Mesendoderm (in vitro differentiated cells): ENCODE results near the gene CACFD1.

ENCODE experiments used
- DNase-seq: peaks from one replicate; pipeline ENCODE4 v3.0.0; 2013
- H2AK5ac ChIP-seq: 2 replicates; pipeline ENCODE4 v1.6.1; 2013; ENCODE audit warnings: low read length, inconsistent platforms
- H2BK120ac ChIP-seq: 2 replicates; pipeline ENCODE4 v1.6.1; 2013; ENCODE audit warnings: low read depth, mild to moderate bottlenecking, low read length, moderate library complexity, mixed read lengths
- H2BK15ac ChIP-seq: replicated peaks from 2 replicates; pipeline ENCODE4 v1.6.1; 2013; ENCODE audit warnings: low read depth, mild to moderate bottlenecking, moderate library complexity
- H2BK5ac ChIP-seq: 2 replicates; pipeline ENCODE4 v1.6.1; 2013; ENCODE audit warnings: low read length, inconsistent platforms
- H3K18ac ChIP-seq: 2 replicates; pipeline ENCODE4 v1.6.1; 2013; ENCODE audit warnings: mild to moderate bottlenecking, low read length, mixed read lengths
- H3K23ac ChIP-seq: one replicate; pipeline ENCODE4 v1.6.1; 2013; ENCODE audit warnings: low read length
- H3K27ac ChIP-seq: 2 replicates; pipeline ENCODE4 v1.5.1; 2013; ENCODE audit warnings: low read depth, mild to moderate bottlenecking, inconsistent platforms, low read length, moderate library complexity
- H3K27me3 ChIP-seq: 2 replicates; pipeline ENCODE4 v1.6.1; 2013; ENCODE audit warnings: low read length, control low read depth, mild to moderate bottlenecking, inconsistent platforms; ENCODE audit not compliant: insufficient read depth, poor library complexity
- H3K36me3 ChIP-seq: 2 replicates; pipeline ENCODE4 v1.6.1; 2013; ENCODE audit warnings: low read length, inconsistent platforms; ENCODE audit not compliant: control insufficient read depth, insufficient read depth
- H3K4ac ChIP-seq: one replicate; pipeline ENCODE4 v1.6.1; 2013; ENCODE audit warnings: low read depth, mild to moderate bottlenecking, low read length, moderate library complexity
- H3K4me1 ChIP-seq: 2 replicates; pipeline ENCODE4 v1.6.1; 2013; ENCODE audit warnings: low read depth, low read length, inconsistent platforms; ENCODE audit not compliant: control insufficient read depth
- H3K4me2 ChIP-seq: 2 replicates; pipeline ENCODE4 v1.6.1; 2013; ENCODE audit warnings: low read length
- H3K4me3 ChIP-seq: 2 replicates; pipeline ENCODE4 v1.5.1; 2013; ENCODE audit warnings: mild to moderate bottlenecking, low read length
- H3K56ac ChIP-seq: one replicate; pipeline ENCODE4 v1.6.1; 2013; ENCODE audit warnings: low read length
- H3K79me1 ChIP-seq: 2 replicates; pipeline ENCODE4 v1.6.1; 2013; ENCODE audit warnings: low read length, inconsistent platforms
- H3K79me2 ChIP-seq: 2 replicates; pipeline ENCODE4 v1.6.1; 2013; ENCODE audit warnings: mild to moderate bottlenecking, low read length; ENCODE audit not compliant: control insufficient read depth, insufficient read depth
- H3K9ac ChIP-seq: 2 replicates; pipeline ENCODE4 v1.6.1; 2013; ENCODE audit warnings: low read length, inconsistent platforms
- H4K5ac ChIP-seq: one replicate; pipeline ENCODE4 v1.6.1; 2013; ENCODE audit warnings: low read length
- H4K8ac ChIP-seq: one replicate; pipeline ENCODE4 v1.6.1; 2013; ENCODE audit warnings: low read depth, mild to moderate bottlenecking, control low read depth, low read length, moderate library complexity
- WGBS: extraction: QIAGEN DNeasy Blood & Tissue Kit; methylation state at CpG from one replicate; pipeline ENCODE4 v1.1.7; 2013; ENCODE audit warnings: low lambda C conversion rate, missing lambda C conversion rate; ENCODE audit not compliant: insufficient coverage; ENCODE audit errors: extremely low coverage; 5-methylcytosine and 5-hydroxymethylcytosine counted together

The CACFD1 gene

DNA sequence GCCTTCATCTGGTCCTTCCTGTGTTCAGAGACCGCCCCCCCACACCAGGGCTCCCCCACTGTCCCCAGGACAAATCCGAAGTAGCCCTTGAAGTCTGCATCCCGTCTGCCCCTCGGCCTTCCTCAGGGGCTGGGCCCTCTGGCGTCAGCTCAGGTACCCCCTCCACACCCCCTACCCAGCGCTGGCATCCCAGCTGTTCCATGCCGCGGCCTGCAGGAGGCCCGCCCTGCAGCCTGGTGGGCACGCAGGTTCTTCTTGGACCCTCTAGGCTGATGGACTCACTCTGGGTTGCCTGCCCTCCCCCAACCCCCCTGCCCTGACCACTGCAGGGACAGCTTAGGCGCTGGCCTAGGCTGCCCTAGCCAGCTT lies 12.5 kb downstream of the CACFD1 start:
- H3K27ac ChIP-seq = no peak overlapping the region
- no peak for DNase-seq
- no peaks in the 10 kb centered on the region for H3K79me2 ChIP-seq
- no peak overlapping the region for H4K8ac ChIP-seq
- no peaks in the 10 kb centered on the region for H3K79me1 ChIP-seq
- H2BK15ac ChIP-seq = no peak overlapping the region
- no peak overlapping the region for H4K5ac ChIP-seq
- H3K18ac ChIP-seq = no peak overlapping the region
- H3K4ac ChIP-seq = no peak overlapping the region
- H3K4me1 ChIP-seq = no peaks in the 10 kb centered on the region
- H2BK5ac ChIP-seq = no peak overlapping the region
- no peak overlapping the region for H3K4me3 ChIP-seq
- H3K27me3 ChIP-seq = no peaks in the 10 kb centered on the region
- no peak overlapping the region for H3K56ac ChIP-seq
- no peak overlapping the region for H3K9ac ChIP-seq
- no peak overlapping the region for H2AK5ac ChIP-seq
- H3K23ac ChIP-seq = no peak overlapping the region
- peaks cover 1% of the 10 kb centered on the region for H3K36me3 ChIP-seq
- no CpG with 5 or more reads among the region's 11 CpGs for WGBS
- no peak overlapping the region for H3K4me2 ChIP-seq
- H2BK120ac ChIP-seq = no peak overlapping the region

- H3K4me1 ChIP-seq = peaks cover 1% of the 10 kb centered on the region
- no peak overlapping the region for H2AK5ac ChIP-seq
- H3K18ac ChIP-seq = no peak overlapping the region
- H3K56ac ChIP-seq = no peak overlapping the region
- no peak for DNase-seq
- H2BK5ac ChIP-seq = no peak overlapping the region
- H3K23ac ChIP-seq = no peak overlapping the region
- H3K4me3 ChIP-seq = no peak overlapping the region
- no peak overlapping the region for H2BK120ac ChIP-seq
- H4K5ac ChIP-seq = no peak overlapping the region
- H3K27ac ChIP-seq = no peak overlapping the region
- H3K79me2 ChIP-seq = peaks cover 2% of the 10 kb centered on the region
- H3K27me3 ChIP-seq = no peaks in the 10 kb centered on the region
- H3K4ac ChIP-seq = no peak overlapping the region
- no CpG with 5 or more reads among the region's 19 CpGs for WGBS
- no peak overlapping the region for H3K9ac ChIP-seq
- no peak overlapping the region for H2BK15ac ChIP-seq
- H3K79me1 ChIP-seq = peaks cover 4% of the 10 kb centered on the region
- H3K36me3 ChIP-seq = peaks cover 1% of the 10 kb centered on the region
- no peak overlapping the region for H3K4me2 ChIP-seq
- no peak overlapping the region for H4K8ac ChIP-seq
Measured at GRCh38 chr9:133472753-133473378, 13.1 kb downstream of the CACFD1 start.

GRCh38 chr9:133473743-133474142 lies 14.0 kb downstream of the CACFD1 start:
- Histone ChIP-seq H3K4me2 (no peak overlapping the region), H3K4ac (no peak overlapping the region), H3K79me2 (peaks cover 7% of the 10 kb centered on the region), H3K23ac (no peak overlapping the region), H2BK5ac (no peak overlapping the region), H3K9ac (no peak overlapping the region), H2AK5ac (no peak overlapping the region), H3K56ac (no peak overlapping the region), H2BK15ac (no peak overlapping the region), H3K36me3 (peaks cover 1% of the 10 kb centered on the region), H3K4me1 (peaks cover 5% of the 10 kb centered on the region), H4K5ac (no peak overlapping the region), H2BK120ac (no peak overlapping the region), H3K79me1 (peaks cover 9% of the 10 kb centered on the region), H3K27me3 (no peaks in the 10 kb centered on the region), H4K8ac (no peak overlapping the region), H3K27ac (no peak overlapping the region), H3K4me3 (no peak overlapping the region), H3K18ac (no peak overlapping the region)
- no peak for DNase-seq
- WGBS = no CpG with 5 or more reads among the region's 20 CpGs

DNA sequence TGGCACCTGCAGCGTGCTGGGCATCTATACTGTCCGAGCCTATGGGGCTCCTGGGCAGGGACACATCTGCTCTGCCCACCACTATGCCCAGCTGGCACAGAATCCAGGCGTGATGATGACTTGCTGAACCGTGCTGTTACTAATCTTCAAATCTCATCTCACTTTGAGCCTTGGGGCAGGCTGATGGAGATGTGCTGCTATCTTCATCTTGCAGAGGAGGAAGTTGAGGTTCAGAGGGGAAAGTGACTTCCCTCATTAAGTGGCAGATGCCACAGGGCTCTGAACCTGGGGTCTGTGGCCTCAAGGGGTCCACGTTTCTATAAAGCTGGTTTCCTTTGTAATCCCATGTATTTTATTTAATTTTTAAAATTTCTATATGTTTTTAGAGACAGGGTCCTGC lies 14.4 kb downstream of the CACFD1 start:
- peaks cover 5% of the 10 kb centered on the region for H3K4me1 ChIP-seq
- H3K36me3 ChIP-seq = peaks cover 1% of the 10 kb centered on the region
- no peak overlapping the region for H3K56ac ChIP-seq
- peaks cover 9% of the 10 kb centered on the region for H3K79me1 ChIP-seq
- H4K8ac ChIP-seq = no peak overlapping the region
- H2AK5ac ChIP-seq = no peak overlapping the region
- H2BK120ac ChIP-seq = no peak overlapping the region
- peaks cover 7% of the 10 kb centered on the region for H3K79me2 ChIP-seq
- no peak overlapping the region for H3K23ac ChIP-seq
- no peak for DNase-seq
- no peak overlapping the region for H4K5ac ChIP-seq
- H3K27me3 ChIP-seq = no peaks in the 10 kb centered on the region
- no CpG with 5 or more reads among the region's 5 CpGs for WGBS
- no peak overlapping the region for H2BK5ac ChIP-seq
- no peak overlapping the region for H3K4me2 ChIP-seq
- H3K4ac ChIP-seq = no peak overlapping the region
- H2BK15ac ChIP-seq = no peak overlapping the region
- no peak overlapping the region for H3K18ac ChIP-seq
- H3K4me3 ChIP-seq = no peak overlapping the region
- no peak overlapping the region for H3K9ac ChIP-seq
- no peak overlapping the region for H3K27ac ChIP-seq

- Histone ChIP-seq H3K9ac (no peak overlapping the region), H3K4me1 (peaks cover 5% of the 10 kb centered on the region), H2AK5ac (no peak overlapping the region), H3K18ac (no peak overlapping the region), H3K79me2 (peaks cover 7% of the 10 kb centered on the region), H2BK5ac (no peak overlapping the region), H3K27me3 (no peaks in the 10 kb centered on the region), H3K79me1 (peaks cover 9% of the 10 kb centered on the region), H4K8ac (no peak overlapping the region), H3K27ac (no peak overlapping the region), H3K4me3 (no peak overlapping the region), H3K4me2 (no peak overlapping the region), H2BK15ac (no peak overlapping the region), H3K56ac (no peak overlapping the region), H3K36me3 (peaks cover 1% of the 10 kb centered on the region), H3K23ac (no peak overlapping the region), H2BK120ac (no peak overlapping the region), H4K5ac (no peak overlapping the region), H3K4ac (no peak overlapping the region)
- no CpG with 5 or more reads among the region's 20 CpGs for WGBS
- DNase-seq = no peak
Measured at GRCh38 chr9:133474853-133475252, 15.1 kb downstream of the CACFD1 start.
